Stimulated activated CD8-positive, alpha-beta memory T cell treated with anti-CD3 and anti-CD28 coated beads, Interleukin-15, amount 100 ng/mL, for 48 hours (primary cell): ENCODE measurements around the gene TMED5.
"Not testable (repeated sequence)": the region's sequence is repeated elsewhere in the genome, so short reads cannot be mapped to it uniquely, and the experiment has no call there.

Source experiments
- DNase-seq, 2 donors: peaks; one replicate each; pipeline ENCODE4 v3.0.0-alpha.2; 2020; ENCODE audit warnings: low read depth in 2 of 2

Gene TMED5

DNA sequence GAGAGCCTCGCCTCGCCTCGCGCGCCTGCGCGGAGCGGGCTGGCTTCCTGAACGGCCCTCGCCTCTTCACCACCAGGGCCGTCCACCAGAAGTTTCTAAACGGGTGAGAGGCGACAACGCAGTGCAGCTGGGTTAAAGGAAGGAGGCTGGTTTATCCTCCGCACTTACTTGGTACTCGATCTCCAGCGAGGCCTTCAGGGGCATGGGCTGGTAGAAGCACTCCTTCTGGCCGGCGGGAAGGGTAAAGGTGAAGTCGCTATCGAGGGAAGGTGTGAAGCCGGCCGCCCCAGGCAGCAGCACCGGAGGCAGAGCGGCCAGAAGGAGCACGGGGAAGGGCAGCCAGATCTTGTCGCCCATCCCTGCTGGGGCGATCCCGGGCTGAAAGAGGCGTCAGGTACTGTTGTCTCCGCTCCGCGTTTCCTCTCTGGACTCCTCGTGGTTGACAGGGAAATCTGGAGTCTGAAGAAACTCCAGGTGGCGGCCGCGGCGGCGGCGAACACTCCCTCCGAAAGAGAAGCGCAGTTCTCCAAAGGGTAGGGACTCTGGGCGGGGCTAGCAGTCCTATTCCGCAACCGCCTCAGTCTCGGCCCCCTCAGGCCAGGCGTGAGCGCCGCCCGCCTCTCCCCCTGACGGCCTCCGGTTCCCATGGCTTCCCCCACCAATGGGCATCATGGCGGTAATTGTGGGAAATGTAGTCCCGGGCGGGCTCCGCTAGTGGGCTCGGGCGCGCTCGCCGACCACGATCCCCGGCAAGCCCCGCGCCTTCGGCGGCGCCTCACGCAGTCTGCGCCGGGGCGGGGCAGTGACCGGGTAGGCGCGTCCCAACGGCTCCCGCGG lies at the start of gene TMED5:
Gene TMED5, minus strand, starts transcription at position 528 of the 837 bp plus-strand sequence. Its CDS starts 171 bp downstream, at position 357.
- DNase-seq = peak; percentile 94 to 95

DNA sequence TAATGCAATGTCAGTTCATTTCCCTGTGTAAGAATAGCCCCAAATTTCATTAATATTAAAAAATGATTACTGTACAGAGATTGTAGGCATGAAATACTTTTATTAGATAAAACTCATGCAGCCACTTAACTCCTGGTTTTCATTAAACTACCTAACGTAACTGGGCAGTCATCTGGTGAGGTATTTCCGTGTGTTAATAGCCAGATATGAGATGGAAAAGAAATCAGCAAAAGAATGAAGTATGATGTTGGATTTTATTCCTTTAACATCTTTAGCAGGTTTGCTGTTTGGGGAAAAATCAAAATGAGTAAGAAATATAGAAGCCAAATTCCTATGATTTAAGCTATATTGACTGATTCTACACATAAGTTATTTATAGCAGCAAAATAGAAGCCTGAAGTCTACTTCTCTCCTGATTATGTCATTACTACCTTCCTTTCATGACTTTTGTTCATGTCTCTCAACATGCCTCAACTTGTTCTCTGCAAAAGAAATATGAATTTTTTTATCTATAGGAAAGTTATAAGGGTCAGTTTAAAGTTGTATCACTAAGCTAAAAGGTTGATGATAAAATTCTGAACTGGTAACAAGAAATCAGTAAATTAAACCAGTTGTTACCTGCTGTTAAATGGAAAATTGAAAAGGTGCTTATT lies 42.9 kb upstream of the TMED5 start:
- DNase-seq = no peak

DNA sequence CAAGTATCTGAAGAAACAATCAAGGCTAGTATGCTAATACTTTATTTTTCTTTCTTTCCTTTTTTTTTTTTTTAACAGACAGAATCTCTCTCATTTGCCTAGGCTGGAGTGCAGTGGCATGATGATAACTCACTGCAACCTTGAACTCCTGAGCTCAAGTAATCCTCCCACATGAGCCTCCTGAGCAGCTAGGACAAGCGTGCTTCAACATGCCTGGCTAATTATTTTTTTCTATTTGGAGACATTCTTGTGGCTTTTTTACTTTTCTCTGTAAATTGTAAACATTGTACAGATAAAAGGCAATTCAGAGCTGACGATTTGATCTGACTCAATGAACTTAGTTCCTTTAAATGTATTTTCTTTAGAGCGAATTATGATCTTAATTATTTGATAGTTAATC lies 41.7 kb upstream of the TMED5 start:
- no peak for DNase-seq

DNA sequence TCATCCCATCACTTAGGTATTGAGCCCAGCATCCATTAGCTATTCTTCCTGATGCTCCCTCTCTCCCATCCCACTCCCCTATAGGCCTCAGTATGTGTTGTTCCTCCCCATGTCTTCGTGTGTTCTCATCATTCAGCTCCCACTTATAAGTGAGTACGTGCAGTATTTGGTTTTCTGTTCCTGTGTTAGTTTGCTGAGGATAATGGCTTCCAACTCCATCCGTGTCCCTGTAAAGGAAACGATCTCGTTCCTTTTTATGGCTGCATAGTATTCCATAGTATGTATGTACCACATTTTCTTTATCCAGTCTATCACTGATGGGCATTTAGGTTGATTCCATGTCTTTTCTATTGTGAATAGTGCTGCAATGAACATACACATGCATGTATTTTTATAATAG lies 40.5 kb upstream of the TMED5 start:
- DNase-seq = not testable (repeated sequence)

DNA sequence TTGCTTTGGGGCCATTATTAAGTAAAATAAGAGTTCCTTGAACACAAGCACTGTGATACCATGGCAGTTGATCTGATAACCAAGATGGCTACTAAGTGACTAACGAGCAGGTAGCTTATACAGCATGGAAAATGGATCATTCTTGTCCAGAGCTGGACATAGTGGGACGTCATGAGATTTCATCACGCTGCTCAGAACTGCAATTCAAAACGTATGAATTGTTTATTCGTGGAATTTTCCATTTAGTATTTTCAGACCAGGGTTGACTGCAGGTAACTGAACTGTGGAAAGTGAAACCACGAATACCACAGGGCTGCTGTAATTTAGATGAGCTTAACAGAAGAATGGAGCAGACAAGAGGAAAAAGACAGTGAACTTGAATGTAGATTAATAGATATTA lies 39.2 kb upstream of the TMED5 start:
- DNase-seq = peak in 1 of 2 donors; percentile 12

DNA sequence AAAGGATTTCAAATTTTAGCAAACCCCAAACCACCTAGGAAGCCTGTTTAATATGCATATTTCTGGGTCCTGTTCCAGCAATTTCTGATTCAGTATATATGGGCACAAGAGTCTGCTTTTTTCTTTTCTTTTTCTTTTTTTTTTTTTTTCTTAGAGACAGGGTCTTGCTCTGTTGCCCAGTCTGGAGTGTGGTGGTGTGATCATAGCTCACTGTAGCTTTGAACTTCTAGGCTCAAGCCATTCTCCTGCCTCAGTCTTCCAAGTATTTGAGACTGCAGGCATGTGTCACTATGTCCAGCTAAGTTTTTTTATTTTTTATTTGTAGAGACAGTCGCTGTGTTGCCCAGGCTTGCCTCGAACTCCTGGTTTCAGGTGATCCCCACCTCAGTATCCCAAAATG lies 35.1 kb upstream of the TMED5 start:
- no peak for DNase-seq

DNA sequence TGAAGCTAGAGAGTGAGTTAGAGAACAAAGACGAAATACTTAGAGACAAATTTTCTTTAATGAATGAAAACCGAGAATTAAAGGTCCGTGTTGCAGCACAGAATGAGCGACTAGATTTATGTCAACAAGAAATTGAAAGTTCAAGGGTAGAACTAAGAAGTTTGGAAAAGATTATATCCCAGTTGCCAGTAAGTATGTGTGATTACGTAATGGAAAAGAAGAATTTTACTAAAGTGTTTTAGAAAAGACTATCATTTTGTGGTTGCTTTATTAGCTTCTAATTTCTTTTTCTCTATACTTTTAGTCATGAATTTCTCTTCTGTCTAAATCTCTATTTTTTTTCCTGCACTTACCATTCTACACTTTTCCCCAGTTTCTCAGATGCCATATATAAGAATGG lies 27.0 kb upstream of the TMED5 start:
- no peak for DNase-seq

DNA sequence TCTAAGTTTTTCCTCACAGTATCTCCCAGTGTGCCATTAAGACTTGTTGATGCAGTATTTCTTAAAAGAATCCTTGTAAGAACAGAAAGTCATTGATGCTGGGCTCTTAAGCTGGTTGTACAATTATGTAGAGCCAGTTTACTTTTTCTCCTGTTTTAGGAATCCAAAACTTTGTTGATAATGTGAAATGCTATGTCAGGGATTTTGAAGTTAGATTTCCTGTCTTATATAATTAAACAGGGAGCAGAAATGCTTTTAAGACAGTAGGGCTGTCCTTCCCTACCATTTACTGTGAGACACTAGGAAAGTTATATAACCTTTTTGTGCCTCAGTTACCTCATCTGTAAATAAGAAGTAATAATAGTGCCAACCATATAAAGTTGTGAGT lies 26.3 kb upstream of the TMED5 start:
- DNase-seq = no peak

DNA sequence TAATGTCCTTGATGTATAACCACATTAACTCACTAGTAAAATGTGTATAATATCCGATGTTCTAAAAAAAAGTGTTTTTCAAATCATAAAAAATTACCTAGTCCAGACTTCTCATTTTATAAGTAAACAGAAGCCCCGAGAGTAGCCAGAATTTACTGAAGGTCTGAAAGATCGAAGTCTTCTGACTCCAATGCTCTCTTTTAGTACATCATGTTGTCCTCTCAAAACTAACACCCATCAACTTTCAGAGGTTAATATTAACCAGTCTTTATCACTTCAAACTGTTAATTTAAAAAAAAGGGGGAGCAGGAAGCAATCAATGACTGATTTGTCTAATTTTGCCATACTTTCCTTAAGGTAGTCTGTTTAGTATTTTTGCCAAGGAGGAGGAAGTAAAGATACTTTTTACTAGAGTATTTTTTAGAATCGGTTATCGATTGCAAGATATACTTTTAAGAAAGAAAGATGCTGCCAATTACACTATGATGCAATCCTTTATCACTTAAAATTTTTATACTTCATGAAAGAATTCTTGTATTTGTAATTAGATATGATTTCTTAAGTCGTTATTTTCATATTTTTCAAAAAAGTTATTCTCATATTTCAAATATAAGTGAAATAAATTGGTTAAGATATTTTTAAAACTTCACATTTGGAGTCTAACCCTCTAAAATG lies 25.8 kb upstream of the TMED5 start:
- DNase-seq = no peak

DNA sequence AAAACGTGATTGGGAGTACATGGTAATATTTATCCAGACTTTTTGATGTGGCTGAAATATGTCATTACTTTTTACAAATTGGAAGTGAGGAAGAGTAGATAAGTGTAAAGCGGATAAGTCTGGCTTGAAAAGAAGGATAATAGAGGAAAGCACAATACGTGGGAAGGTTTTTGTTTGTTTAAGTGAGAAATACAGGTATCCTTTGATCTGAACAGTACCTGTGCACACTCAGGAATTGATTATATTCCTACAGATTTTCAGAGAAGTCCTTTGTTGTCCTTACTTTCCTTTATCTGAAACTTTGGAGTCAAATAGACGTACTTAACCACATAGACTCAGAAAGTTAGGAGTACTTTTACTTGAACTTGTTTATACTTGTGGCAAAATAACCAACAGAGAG lies 20.5 kb upstream of the TMED5 start:
- no peak for DNase-seq

DNA sequence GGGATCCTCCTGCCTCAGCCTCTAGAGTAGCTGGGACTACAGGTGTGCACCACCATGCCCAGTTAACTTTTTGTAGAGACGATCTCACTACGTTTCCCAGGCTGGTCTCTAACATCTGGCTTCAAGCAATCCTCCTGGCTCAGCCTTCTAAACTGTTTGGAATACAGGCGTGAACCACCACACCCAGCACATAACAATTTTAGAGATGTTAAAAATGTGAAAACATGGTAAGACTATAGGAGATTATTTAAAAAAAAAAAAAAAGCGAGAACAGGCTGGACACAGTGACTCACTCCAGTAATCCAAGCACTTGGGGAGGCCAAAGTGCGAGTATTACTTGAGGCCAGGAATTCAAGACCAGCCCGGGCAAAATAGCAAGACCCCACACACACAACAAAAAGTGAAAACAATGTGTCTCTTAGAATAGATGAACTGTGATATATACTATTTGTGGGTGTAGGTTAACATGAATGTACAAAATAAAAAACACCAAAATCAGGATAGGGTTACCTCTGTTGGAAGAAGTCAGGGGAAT lies 19.9 kb upstream of the TMED5 start:
- DNase-seq = no peak

DNA sequence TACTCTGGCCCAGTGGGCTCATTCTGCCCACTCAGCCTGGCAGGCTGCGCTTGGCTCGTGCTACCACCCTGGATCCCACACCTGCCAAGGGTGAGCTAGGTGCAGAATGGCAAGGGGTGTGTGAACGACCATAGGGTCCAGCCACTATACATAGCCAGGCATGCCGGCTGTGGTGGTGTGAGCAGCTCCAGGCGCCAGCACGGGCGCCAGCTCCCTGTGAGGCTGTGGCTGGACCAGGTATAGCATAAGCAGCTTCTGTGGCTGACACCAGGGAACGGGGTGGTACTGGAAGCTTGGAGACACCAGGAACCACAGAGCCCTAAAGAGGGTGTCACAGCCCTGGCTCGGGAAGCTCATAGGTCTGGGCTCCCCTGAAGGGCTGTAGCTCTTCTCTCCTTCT lies 18.9 kb upstream of the TMED5 start:
- DNase-seq = no peak

DNA sequence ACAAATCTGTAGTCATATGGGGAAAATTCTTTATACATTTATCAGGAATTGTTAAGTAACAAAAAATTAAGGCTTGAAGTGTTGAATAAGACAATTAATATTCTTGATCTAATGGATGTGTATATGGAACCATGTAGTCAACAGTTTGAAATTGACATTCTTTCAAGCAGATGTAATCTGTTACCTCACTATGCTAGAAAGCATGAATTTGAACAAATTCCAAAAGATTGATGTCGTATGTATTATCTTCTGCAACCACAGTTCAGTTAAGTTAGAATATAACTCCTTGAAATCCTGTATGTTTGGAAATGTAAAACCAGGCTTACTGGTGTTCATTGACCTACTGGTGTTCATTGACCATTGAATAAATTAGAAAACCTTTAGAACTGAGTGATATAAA lies 16.4 kb upstream of the TMED5 start:
- no peak for DNase-seq

DNA sequence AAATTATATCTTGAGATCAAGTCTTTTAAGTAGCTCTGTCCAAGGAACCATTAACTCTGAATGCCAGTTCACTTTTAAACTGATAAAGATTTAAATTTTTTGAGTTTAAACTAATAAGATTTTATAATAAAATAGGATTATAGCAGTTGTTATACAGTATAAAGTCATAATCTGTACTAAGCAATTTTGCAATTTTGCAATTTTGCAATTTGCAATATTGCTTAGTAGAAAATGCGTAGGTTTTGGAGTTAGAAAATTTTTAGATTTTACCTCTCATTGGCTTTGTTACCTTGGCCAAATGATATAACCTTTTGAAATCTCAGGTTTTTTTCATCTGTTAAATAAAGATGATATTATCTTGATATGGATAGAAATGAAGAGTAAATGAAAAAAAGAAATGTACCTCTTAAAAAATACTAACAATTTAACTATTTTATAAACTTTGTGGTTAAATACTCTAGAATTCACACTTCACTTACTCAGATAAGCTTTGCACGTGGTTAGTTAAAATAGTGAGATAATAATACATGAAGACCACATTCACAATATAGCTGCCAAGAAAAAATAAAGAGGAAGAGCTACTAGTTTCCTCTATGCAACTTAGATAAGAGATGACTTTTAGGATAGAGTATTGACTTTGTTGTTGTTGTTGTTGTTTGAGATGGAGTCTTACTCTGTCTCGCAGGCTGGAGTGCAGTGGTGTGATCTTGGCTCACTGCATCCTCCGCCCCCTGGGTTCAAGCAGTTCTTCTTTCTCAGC lies 14.2 kb upstream of the TMED5 start:
- DNase-seq = no peak

DNA sequence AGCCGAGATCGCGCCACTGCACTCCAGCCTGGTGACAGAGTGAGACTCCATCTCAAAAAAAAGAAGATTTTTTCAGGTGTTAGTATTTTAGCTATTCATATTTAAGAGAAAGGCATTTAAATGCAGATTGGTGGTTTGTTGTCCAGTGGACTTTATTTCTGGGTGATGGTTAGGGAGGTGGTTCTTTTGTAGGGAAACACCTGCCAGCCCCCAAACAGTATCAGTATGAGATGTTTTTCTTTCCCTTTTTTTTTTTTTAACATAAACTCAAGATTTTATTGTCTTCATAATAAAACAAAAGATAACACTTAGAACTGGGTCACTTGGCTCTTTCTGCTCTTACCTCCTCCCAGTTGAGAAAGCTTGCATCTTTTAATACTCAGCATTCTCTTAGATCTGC lies 10.2 kb upstream of the TMED5 start:
- DNase-seq = no peak

DNA sequence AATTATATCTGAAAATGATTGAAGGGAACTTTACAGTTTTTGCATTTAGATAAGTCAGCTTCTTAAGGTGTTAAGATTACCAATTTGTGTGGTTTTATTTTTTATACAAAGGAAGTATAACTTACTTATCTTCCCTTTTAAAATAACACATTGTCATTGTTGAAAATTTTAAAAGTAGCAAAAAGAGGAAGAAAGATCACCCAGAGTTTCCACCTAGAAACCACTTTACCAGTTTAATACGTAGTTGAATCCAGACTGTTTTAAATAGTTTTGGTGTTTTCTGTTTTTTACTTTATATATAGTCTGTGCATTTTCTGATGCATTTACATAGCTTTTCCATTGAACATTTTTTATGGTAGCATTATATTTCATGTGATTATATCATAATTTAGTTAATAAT lies 6.5 kb upstream of the TMED5 start:
- no peak for DNase-seq

DNA sequence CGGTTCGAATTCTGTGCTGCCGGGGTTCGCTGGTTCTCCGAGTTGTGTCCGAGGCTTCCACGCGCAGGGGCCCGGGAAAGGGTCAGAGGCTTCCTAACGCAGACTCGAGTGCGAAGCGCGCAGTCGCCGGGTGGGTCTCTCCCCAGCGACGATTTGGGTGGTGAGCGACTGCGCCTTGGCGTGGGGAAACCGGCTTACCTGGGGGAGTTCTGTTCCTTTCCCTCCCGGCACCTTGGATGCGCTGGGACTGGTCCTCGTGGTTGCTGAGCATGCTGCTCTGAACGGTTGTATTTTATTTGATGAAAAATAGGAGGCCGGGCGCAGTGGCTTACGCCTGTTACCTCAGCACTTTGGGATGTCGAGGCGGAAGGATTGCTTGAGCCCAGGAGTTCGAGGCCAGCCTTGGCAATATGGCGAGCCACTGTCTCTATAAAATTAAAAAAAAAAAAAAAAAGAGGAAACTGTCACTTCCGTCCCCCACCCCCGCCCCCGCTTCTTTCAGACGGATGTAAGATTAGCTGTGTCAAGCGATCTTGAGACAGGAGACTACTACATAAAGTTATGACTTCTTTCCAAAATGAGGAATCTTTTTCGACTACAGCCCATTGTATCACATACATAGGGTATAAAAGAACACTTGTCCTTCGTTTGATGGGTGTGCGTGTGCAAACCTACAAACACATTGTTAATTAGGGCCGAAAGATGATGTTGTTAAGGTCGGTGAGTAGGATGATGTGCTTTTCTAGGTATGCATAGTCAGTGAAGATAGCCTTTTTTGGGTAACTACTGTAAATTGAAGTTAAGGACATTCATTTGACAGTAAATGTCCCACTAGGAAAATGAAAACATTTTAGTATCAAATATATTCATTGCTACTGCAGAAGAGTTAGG lies 755 bp upstream of the TMED5 start, which contains the start of gene CCDC18:
Gene CCDC18, plus strand, starts transcription at position 2 of the 891 bp plus-strand sequence. CDS start 2,638 bp downstream, outside the sequence.
- DNase-seq = peak; percentile 32 to 34

DNA sequence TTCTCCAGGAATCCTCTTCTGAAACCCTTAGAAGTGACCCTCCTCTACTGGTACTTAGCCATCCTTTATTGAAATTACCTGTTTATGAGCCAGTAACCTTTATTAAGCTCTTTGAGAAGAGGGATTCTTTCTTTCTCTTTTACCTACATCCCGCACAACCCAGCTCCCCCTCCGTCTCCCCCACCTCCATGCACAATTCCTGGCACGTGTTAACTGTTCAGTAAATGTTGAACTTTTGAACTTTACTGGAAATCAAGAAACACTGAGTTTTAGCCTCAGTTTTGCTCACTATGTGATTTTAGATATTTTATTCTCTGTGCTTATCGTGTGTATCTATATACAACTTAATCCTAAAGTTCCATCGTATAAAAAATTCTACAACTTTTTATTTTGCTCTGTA lies 1.8 kb downstream of the TMED5 start:
- DNase-seq = no peak

DNA sequence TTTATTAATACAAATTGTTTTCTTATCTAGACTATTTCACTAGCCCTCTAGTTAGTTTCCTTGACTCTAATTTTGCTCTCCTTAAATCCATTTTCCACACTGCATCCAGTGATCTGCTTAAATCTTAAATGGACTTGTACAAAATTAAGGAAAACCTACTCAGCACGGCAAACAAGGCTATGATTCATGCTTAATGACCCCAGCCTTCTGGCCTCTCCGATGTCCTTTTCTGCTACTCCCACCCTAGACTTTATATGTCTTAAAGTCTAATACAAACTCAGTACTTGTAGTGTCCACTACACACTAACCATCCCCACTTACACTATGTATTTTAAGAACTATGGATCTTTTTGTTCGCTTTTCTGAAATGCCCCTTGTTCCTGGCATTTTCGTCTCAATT lies 2.2 kb downstream of the TMED5 start:
- no peak for DNase-seq

DNA sequence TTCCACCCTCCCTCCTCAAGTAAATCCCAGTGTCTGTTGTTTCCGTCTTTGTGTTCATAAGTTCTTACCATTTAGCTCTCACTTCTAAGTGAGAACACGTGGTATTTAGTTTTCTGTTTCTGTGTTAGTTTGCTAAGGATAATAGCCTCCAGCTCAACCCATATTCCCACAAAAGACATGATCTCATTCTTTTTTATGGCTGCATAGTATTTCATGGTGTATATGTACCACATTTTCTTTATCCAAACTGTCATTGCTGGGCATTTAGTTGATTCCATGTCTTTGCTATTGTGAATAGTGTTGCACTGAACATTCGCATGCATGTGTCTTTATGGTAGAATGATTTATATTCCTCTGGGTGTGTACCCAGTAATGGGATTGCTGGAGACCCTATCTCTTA lies 5.6 kb downstream of the TMED5 start:
- not testable (repeated sequence) for DNase-seq

DNA sequence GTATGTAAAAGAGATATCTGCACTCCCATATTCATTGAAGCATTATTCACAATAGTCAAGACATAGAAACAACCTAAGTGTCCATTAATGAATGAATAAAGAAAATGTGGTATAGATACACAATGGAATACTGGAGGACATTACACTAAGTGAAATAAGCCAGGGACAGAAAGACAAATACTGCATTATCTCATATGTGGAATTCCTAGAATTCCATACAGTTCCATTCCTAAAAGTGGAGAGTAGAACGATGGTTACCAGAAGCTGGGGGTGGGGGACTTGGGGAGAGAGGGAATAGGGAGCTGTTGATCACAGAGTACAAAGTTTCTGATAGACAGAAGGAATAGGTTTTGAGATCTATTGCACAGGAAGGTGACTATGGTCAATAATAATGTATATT lies 7.4 kb downstream of the TMED5 start:
- no peak for DNase-seq
